ENCODE data around the gene NECTIN3.

Gene NECTIN3

DNA sequence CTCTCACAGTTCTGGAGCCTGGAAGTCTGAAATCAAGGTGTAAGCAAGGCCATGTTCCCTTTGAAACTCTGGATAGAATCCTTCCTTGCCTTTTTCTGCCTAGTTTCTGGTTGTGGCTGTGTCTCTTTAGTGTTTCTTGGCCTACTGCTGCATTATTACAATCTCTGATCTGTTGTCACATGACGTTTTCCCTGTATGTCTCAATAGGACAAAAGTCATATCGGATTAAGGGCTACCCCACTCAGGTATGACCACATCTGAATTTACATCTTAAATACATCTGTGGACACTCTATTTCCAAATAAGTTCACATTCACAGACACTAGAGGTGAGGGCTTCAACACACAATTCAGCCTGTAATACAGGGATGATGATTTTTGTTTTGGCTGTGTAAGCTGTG lies 13.3 kb downstream of the NECTIN3 start:
- no peak for DNase-seq (ENCODE audit: low spot score)

DNA sequence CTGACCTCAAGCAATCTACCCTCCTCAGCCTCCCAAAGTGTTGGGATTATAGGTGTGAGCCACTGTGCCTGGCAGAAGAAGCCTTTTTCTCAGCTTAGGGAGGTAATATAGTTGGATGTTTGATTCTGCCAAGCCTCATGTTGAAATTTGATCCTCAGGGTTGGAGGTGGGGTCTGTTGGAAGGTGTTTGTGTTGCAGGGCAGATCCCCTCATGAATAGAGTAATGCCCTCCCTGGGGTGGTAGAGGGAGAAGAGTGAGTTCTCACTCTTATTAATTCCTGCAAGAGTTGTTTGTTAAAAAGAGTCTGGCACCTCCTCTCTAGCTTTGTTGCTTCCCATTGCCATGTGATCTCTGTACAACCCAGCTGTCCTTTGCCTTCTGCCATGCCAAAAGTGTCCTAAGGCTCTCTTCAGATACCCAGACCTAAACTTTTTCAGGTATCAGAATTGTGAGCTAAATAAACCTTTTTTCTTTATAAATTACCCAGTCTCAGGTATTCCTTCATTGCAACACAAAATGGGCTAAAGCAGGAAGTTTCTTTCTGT lies 16.4 kb downstream of the NECTIN3 start:
- DNase-seq (ENCODE audit: low spot score), result no peak

DNA sequence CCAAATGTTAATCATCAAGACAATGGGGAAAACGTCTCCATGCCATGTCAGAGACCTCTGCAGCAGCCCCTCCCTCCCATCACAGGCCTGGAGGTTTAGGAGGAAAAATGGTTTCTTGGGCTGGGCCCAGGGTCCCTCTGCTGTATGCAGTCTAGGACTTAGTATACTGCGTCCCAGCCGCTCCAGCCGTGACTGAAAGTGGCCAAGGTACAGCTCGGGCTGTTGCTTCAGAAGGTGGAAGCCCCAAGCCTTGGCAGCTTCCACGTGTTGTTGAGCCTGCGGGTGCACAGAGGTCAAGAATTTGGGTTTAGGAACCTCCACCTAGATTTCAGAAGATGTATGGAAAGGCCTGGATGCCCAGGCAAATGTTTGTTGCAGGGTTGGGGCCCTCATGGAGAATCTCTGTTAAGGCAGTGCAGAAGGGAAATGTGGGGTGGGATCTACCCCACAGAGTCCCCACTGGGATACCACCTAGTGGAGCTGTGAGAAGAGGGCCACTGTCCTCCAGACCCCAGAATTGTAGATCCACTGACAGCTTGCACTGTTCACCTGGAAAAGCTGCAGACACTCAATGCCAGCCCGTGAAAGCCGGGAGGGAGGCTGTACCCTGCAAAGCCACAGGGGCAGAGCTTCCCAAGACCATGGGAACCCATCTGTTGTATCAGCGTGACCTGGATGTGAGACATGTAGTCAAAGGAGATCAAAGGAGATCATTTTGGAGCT lies 25.0 kb downstream of the NECTIN3 start:
- no peak for DNase-seq (ENCODE audit: low spot score)

DNA sequence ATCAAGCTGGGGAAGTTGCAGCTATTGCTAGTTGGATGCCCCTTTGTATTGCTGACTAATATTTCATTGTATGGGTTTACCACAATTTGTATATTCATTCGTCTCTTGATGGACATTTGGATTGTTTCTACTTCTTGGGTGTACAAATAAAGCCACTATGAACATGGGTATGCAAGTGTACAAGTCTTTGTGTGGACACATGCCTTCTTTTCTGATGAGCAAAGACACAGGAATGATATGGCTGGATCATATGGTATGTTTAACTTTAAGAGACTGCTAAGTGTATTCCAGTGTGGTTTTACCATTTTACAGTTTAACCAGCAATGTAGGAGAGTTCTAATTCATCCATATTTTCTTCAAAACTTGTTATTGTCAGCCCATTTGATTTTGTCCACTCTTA lies 32.2 kb downstream of the NECTIN3 start:
- no peak for DNase-seq (ENCODE audit: low spot score)

DNA sequence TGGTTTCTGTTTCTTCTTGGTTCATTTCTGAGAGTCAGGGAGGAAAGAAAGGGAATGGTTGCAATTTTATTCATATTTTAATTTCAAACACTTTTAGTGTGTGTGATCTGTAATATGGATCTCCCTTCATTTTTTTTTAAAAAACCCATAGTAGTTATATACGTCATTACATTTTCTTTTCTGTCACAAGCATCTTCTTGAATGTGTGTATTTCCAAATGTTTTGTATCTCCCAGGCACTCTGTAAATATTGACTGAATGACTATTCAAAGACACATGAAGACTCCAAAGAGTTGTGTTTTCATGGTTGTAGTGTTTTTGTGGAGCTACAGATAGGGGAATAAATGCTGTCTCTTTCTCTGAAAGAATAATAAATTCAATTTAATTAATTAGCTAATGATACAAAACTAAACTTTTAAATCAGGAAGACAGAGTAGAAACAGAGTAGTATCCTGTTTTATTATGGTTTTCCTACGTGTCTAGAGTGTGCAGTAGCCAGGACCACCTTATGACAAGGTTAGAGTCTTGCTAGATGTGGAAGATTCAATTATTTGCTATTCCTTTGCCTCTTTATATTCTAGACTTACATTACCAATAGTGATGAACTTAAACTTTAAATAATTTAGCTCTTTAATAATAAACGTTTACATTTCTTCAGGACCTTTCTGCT lies 35.5 kb downstream of the NECTIN3 start:
- no peak for DNase-seq (ENCODE audit: low spot score)

DNA sequence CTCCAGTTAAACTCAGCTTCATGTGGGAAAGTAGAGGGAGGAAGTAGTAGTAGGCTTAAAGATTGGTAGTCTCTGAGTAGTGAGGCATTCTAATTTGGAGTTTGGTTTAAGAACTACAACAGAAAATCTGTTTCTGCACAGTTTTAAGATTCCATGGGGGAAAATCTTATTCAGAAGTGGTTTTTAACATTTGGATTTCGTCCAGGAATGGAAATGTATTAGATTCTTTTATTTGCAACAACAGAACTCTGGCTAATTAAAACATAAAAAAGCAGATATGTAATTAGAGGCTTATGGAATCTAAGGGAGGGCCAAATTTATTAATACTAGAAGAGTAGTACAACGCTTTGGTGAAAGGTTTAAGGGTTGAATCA lies 36.0 kb downstream of the NECTIN3 start:
- DNase-seq (ENCODE audit: low spot score), result no peak

DNA sequence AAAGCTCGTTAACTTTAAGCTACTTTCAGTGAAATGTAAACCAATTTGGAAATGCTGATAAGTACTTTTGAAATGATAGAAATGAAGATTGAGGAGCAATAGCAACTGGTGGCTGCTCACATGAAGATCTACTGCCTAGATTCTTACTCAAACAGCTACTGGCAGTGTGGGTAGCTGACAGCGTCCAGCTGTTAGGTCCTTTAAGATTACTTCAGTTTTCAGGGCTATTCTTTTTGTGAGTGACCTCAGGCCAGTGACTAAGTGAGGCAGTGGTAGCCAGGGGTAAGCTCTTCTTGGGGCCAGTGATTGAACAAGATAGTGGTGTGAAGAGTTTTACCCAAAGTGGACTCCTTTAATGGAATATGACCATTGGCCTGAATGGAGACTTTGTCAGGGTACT lies 41.3 kb downstream of the NECTIN3 start:
- no peak for DNase-seq (ENCODE audit: low spot score)

DNA sequence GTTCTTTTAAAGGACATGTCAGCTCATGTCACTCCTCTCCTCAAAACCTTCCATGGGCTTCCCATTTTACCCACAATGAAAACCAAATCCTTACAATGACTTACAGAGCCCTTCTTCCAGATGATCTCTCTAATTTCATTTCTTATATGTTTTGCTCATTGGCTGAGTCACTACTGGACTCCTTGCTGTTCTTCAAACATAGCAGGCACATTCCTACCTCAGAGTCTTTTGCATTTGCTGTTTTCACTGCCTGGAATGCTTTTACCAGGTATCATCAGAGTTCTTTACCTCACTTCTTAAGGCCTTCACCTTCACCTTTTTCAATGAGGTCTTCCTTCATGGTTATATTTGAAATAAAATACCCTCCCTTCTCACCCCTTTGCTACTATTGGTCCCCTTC lies 57.3 kb downstream of the NECTIN3 start:
- DNase-seq (ENCODE audit: low spot score), result no peak

DNA sequence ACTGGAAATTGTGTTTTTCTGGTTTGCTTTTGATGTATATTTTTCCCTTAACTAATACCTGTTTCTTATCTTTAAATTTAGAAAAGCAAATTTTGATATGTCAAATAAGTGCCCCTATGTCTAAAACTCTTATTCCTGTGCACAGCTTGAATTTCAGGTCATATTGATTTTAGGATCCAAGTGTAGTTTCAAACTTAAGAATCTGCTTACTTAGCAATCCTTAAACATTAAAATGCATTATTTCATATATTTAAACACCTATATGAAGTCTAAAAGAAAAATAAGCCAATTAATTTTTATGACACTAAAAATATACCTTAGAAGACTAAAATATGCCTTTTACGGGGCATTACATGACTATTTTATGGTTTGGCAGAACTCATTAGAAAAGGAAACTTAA lies 59.2 kb downstream of the NECTIN3 start:
- DNase-seq (ENCODE audit: low spot score), result no peak

DNA sequence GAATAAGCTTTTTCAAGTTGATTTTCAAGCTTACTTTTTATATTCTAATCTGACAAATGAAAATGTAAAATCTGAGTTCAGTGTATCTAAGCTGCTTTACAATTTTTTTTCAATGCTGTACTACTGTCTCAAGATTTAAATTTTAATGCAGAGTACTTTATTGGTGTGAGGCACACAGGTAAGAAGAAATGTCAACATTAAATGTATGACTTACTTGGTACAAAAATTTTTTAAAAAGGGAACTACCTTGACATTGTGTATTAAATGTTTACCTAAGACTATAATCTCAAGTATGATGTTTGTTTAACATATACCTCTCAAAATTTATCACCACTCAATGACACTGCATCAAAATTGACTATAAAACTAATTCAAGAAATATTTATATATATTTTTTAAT lies 62.7 kb downstream of the NECTIN3 start:
- DNase-seq (ENCODE audit: low spot score), result no peak

DNA sequence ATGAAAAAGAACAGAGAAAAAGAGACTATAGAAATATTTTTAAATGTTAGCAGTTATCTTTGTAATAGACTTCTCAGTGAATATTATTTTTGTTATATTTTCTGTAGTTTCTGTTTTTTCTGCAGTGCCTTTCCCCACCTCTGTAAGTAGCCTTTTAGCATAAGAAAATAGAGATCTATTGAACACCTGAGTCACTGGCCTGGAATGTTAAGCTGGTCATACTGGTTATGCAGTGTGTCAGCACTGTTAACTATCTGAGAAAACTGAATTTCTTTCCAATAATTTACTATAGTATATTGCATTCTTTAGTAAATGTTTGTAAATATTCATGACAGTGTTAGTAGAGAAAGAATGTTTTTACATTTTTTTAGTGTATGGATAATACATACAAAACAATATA lies 79.8 kb downstream of the NECTIN3 start:
- DNase-seq (ENCODE audit: low spot score), result no peak

DNA sequence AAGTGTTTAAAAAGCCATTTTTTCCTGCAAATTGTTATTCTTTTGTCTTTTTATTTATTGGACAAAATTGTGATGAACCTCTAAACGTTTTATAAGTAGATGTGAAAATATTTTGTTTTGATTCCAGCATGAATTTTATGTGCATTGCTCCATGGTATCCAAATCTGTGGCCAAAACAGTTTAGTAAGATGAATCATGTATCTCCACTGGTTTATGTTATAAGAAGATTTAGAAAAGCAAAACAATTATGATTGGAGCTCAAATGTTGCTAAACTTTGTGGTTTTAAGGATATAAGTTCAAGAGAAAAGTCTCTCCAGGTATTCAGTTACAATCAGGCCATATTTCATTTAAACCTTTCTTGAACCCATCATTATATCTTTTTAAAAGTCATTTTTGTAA lies 80.9 kb downstream of the NECTIN3 start:
- no peak for DNase-seq (ENCODE audit: low spot score)

DNA sequence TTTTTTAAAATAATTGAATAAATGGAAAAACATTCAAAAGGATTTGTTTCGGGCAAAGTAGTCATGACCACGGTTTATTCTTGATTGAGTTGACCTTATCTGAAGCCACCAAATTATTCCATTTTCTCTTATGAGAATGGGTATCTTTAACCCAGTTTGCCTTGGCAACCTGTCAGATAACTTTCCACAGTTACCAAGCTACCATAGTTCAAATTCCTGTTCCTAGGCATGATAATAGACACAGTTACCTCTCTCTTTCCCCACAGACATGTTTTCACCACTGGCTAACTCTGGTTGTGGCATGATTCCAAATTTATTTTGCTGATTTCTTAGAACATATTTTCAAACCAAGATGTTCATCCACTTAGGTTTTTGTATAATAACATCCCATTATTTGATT lies 84.9 kb downstream of the NECTIN3 start:
- no peak for DNase-seq (ENCODE audit: low spot score)

DNA sequence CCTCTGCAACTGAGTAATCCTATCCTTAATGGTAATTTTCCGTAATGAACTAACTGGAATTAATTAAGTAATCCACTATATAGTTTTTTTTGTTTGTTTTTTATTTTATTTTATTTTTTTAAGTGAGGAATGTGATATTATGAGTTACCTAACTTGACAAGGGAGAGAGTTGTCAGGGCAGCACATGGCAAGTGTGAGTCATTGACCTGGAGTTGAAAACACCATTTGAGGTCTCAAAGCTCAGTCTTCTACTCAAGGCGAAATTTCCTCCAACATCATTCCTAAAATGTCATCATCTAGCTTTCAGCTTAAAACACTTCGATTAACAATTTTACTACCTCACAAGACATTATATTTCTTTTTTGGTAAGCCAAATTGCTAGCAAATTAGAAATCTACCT lies 87.8 kb downstream of the NECTIN3 start:
- DNase-seq (ENCODE audit: low spot score), result no peak

DNA sequence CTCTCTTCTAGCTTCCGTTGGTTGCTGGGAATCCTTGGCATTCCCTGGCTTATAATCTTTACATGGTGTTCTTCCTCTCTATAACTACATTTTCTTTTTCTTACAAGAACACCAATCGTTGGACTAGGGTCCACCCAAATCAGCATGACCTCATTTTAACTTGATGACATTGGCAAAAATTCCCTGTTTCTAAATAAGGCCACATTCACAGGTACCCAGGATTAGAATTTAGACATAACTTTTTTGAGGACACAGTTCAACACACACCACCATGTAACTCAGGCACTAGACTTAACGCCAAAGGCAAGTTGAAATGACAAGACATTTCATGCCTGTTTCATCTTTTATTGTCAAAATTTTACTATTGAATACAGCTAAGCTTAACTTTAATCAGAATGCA lies 93.0 kb downstream of the NECTIN3 start:
- DNase-seq (ENCODE audit: low spot score), result no peak

DNA sequence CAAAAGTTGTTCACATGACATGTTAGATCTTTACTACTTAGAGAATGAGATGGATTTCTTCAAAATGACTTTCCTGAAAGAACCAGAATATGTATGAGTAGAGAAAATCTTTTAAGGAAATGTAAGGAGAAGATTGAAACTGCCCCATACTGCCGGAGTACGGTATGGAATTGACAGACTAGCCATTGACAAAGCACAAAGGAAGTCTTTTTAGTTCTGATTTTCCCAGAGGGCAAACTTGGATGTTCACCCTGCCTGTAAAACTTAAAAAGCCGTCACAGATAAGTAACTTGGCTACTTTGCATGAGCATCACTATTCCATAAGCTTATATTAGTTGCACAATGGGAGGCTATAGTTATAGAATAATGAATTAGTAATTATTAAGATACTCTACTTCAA lies 93.8 kb downstream of the NECTIN3 start:
- DNase-seq (ENCODE audit: low spot score), result no peak

DNA sequence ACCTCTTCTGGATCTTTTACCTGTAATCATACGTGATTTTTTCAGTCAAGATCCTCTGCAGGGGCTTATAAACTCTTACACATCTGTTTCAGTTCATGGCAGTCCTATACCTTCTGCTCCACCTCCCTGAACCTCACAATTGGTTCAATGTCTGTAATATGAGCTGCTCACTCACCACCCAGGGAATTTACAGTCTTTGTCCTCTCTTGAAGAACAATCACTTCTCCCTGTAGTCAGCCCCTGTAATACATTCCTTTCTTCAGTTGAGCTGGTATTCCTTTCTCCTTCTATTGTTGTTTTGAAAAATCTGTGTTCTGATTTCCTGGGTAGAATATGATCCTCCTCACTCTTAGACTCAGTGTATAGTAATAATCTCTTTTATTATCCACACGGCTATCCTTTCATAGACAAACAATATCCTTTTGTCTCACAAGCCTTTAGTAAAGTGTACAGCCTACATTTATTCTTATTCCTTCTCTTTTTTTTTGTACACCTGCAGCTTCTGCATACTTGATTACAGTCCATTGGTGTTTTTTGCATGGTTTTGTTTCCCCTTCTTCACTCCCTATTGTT lies 101.8 kb downstream of the NECTIN3 start:
- no peak for DNase-seq (ENCODE audit: low spot score)

DNA sequence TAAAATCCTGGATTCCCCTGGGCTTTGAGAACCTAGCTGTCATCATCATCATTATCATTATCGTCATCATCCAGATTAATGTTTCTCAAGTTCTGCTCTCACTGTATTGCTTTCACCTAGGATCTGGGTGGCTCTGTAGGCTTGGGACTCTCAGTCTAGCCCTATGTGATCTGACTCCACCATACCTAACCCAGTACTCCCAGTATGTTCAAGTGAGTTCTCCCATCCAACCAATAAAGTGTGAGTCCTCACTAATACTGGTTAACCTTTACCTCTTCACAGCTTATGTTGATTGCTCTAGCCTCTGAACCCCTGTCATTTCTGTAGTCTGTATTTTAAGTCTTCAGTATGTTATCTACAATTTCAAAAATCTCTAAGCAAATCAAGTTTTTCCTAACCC lies 102.3 kb downstream of the NECTIN3 start:
- DNase-seq (ENCODE audit: low spot score), result no peak

DNA sequence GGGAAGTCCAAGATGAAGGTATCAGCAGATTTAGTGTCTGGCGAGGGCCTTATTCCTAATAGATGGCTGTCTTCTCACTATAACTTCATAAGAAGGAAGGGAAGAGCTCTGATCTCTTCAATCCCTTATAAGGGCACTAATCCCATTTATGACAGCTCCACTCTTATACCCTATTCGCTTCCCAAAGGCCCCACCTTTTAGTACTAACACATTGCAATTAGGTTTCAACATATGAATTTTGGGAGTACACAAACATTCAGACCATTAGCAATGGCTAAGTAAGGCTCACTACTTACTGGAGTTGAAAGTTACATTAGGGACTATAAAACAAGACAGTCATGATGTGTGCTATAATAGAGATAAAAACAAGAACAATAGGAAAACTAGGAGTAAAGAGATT lies 118.9 kb downstream of the NECTIN3 start:
- DNase-seq (ENCODE audit: low spot score), result no peak

DNA sequence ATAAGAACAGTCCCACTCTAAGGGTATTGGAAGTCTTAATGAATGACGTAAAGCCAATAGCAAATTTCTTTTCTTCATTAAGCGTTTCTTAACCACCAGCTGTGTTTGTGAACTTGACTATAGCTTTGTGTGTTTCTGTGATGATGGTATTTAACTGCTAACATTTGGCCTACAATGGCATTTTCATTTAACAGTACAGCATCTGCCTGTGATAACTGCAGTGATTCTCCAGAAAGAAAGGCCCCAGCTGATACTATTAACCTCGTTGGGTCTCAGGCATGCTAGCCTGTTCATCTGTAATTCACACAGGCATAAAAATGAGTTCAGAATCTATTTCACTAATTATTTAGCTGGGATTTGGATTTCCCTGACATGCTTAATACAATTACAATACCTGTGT lies 121.9 kb downstream of the NECTIN3 start:
- no peak for DNase-seq (ENCODE audit: low spot score)

DNA sequence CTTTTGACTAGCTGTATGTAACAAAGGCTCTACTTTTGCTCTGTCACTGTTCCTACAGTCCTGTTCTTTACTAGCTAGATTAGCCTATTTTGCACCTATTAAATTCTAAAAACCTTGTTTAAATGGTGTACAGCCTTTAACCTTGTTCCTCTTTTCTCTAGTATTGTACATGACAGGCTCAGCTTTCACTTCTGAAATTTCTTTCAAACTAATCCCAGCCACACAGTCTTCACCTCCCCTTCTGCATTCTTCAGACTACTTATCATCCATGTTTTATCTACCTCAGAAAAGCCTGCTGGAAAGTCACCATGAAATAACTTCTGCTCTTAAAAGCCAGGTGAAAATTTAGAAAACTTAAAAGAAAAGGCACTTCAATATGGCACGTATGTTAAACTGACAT lies 122.4 kb downstream of the NECTIN3 start:
- DNase-seq (ENCODE audit: low spot score), result peak; percentile 8

DNA sequence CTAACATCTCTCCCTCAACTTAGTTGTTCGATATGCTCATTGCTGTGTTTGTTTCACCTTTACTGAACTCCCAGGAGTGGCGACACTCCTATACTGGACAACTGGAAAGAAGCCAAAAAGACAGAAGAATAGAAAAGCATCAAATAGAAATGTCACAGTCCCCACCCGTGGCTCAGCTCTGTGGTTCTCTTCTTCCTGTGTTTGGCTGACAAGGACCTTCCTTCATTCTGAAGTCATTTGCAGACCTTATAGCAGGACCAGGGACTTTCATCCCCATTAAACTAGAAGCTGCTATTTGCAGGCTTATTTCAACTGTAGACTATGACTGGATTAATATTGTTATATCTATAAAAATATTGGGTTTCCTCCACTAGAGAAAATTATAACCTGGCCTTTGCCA lies 125.9 kb downstream of the NECTIN3 start:
- DNase-seq (ENCODE audit: low spot score), result no peak

DNA sequence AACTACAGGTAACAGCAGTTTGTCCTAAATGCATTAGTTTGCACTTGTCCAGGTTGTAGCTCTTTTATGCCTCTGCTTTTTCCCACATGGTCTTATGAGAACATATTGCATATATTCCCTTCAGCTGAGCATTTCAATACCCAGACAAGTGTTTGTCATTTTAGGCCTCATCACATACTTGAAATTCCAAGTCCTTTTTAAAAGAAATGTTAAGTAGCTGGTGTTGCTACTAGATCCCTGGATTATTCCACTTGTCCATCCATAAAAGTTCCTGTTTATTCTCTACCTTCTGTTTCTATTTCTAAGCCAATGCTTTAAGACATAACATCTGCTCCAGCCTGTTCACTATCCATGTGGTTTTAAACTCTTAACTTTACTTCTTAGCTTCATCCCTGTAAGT lies 128.4 kb downstream of the NECTIN3 start:
- DNase-seq (ENCODE audit: low spot score), result no peak

Measured in globus pallidus (tissue), 1 donor.